Stomach (tissue), 4 donors: Measurements from ENCODE around the gene NHS.

Experiments used
- EP300 ChIP-seq: sonication (generic); formaldehyde crosslinking; IDR thresholded peaks from one replicate; pipeline ENCODE4 v1.6.1; 2017; ENCODE audit warnings: antibody characterized with exemption
- POLR2A ChIP-seq, 4 donors: fragments of 450-650 bp; IDR thresholded peaks; one replicate each; pipeline ENCODE4 v1.6.1; 2016; ENCODE audit warnings: antibody characterized with exemption in 4 of 4, control low read depth in 2 of 4, mild to moderate bottlenecking in 1 of 4, moderate library complexity in 1 of 4
- POLR2AphosphoS5 ChIP-seq, 3 donors: sonication (generic); formaldehyde crosslinking; IDR thresholded peaks; one replicate each; pipeline ENCODE4 v1.6.1; 2016; ENCODE audit warnings: antibody characterized with exemption in 3 of 3
- TF ChIP-seq, protein P1 (sequence below), 7 experiments: fragments of 450-650 bp in 4 of 7; fragments of 200-600 bp in 3 of 7; sonication (generic) in 3 of 7; IDR thresholded peaks; one replicate each; pipeline ENCODE4 v1.5.1; 2016 to 2019; ENCODE audit warnings: antibody characterized with exemption in 7 of 7, control low read depth in 2 of 7, mild to moderate bottlenecking in 1 of 7

- TF ChIP-seq, protein P1, sequence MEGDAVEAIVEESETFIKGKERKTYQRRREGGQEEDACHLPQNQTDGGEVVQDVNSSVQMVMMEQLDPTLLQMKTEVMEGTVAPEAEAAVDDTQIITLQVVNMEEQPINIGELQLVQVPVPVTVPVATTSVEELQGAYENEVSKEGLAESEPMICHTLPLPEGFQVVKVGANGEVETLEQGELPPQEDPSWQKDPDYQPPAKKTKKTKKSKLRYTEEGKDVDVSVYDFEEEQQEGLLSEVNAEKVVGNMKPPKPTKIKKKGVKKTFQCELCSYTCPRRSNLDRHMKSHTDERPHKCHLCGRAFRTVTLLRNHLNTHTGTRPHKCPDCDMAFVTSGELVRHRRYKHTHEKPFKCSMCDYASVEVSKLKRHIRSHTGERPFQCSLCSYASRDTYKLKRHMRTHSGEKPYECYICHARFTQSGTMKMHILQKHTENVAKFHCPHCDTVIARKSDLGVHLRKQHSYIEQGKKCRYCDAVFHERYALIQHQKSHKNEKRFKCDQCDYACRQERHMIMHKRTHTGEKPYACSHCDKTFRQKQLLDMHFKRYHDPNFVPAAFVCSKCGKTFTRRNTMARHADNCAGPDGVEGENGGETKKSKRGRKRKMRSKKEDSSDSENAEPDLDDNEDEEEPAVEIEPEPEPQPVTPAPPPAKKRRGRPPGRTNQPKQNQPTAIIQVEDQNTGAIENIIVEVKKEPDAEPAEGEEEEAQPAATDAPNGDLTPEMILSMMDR (IDR thresholded peaks at IDR 0.05) = no peak
- TF ChIP-seq POLR2A (IDR thresholded peaks at IDR 0.05) = no peak
- no peak for TF ChIP-seq EP300
- no peak for TF ChIP-seq POLR2AphosphoS5 (IDR thresholded peaks at IDR 0.05)
Measured at GRCh38 chrX:17484592-17484991, 109.6 kb downstream of the NHS start.
